DMS 273 treated with DMSO at 0.1 percent for 48 hours (cell line): ENCODE data around the gene HOXD10.
A peak's percentile ranks its signal among the peaks of the same experiment; 100 is the strongest.

Source experiments
- DNase-seq: peaks from one replicate; lab custom pipeline; 2025; lab: John Stamatoyannopoulos, UW

HOXD10 gene

GRCh38 chr2:176082824-176083751 is 33.5 kb upstream of the HOXD10 start:
- DNase-seq, result no peak

DNA sequence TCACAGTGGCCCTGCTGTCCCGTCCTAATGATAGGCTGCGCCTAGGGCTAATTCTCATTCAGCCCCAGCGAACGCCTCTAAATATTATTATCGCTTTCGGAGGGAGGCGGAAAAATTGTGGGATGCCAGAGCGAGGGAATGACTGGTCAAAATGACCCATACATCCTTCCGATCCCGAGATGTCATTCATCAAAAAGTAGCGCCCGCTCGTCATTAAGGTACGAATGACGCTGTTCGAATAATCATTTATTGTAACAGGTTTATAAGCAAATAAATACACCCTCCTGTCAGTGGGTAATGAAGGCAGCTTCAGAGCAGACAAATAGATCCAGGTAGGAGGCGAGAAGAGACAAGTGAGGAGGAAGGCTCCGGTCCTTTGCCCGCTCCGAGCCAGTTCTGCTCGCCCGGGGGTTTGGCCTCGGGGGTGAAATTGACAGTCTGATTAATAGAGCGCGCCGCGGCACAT is 32.7 kb upstream of the HOXD10 start, which contains the start of gene EVX2:
Gene EVX2, minus strand, starts transcription at position 167 of the 466 bp plus-strand sequence. CDS start 186 bp downstream, outside the sequence.
- no peak for DNase-seq

GRCh38 chr2:176084611-176085119 is 31.9 kb upstream of the HOXD10 start:
- DNase-seq, result no peak

DNA sequence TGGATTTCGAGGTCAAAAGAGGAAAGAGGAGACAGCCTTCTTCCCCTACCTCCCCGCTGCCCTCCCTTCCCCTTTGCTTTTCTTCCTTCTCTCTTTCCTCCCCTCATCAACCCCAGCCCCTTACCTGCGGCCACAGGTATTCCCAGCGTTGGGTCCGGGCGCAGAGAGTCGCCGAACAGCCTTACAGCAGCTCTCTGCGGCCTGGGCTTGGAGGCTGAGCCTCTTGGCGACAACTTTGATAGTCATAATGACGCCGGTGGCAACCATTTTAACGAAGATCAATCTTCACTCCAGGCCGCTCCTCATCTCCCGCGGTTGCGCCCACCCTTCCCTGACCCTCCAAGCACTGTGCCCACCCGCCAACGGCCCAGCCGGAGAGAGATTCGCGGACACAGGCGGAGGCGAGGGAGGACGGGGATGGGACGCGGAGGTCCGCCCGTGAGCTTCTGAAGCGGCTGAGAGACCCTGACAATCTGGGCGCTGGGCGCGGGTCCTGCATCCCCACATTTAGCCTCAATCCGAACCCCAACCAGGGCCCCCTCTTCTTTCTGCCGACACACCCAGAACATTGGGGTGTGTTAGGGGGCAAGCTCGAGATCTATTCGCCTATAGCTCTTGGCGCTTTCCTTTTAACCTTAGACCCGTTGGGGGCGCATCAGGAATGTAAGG is 31.3 kb upstream of the HOXD10 start:
- no peak for DNase-seq

DNA sequence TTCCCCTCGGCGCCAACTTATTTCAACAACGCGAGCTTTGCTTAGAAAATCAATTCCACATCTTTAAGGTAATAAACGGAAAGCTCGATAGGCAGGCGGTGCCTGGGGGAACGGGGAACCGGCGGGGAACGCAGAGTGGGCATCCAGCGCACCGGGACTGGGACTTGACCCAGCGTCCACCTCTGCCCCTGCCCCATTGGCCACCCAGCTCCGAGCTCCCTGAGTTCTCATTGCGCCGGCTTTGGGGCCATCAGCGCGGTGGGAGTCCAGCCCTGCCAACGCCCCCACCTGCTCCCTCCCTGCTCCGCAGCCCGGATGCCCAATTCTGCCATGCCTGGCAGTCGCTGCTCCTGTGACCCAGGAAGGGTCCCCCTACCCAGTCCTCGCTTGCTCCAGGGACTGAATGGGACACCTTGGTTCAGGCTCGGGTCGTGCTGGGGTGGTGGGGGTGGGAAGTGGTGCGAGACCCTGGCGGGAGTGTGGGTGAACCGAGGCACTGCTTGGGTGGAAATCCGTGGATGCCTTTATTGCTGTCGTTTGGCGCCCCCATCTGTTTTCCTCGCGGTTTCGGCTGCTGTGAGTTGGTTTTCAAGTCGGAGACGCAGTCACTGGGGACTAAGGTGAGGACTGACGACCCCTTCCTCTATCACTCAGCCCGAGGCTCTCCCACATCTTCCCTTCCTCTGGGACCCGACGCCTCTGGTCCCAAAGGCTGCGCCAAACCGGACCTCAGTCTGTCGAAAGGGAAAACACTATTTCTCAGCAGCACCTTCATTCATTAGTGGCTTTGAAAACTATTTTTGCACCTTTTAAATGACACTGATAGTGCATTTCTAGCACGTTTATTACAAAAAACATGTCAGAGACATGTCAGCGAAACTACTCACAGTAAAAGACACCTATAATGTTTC is 30.5 kb upstream of the HOXD10 start:
- DNase-seq, result peak; percentile 30

DNA sequence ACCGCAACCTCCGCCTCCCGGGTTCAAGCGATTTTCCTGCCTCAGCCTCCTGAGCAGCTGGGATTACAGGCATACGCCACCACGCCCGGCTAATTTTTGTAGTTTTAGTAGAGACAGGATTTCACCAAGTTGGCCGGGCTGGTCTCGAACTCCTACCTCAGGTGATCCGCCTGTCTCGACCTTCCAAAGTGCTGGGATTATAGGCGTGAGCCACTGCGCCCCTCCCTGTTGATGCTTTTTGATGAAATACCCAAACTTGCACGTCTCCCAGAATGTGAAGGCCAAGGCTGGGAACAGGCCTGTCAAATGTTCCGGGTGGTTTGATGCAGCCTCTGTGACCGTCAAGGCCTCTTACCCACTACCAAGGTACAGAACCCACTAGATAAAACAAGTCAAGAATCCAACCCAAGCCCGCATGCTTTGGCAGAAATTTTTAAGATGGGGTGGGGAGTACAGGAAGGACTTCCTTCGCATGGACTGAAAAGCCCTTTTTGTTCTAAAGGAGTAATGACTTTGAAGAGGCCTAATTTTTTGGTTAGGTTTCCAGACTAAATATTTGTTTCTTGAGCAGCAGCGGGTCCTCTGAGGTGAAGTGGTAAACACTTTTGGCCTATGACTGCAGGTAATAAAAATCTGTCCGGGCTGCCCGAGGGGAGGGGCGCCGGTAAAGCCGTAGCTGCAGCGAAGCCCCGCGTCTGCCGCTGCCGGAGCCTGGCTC is 29.1 kb upstream of the HOXD10 start:
- DNase-seq, result no peak

DNA sequence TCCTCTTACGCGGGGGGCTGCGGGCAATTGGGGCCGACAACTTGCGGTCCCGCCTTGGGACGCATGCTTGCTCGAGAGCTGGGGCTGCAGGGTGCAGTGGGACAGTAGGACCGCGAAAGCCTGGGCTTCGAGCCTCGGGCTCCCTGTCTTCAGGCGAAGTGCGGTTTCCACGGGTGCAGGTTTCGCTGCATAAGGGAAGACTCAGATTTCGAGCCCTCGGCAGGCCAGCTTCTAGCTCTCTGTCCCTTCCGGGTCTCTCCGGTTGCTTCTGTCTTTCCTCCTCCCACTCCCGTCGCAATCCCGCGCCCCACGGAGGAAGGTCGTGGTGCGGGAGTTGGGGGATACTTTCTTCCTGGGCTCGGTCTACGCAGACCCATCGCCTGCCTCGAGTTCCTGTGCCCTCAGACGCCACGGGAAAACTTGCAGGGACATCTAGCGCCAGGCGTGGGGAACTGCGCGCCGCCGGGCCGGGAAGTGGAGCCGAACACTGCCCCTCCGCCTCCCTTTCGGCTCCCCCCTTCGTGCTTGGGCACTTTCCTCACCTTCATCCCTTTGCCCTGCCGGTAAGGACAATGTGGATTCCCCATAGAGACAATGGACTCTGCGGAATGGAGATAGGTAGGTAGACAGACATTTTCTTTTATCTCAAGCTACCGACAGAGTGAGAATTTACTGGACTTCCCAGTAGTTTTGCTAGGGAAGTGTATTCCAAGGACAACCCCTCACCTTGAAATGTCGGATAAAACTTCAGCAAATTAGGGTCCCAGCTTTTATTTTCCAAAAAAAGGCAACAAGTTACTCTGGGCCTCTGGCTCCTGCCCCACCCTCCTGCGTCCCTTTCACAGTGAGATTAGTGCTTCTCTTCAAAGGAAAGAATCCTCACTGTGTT is 28.3 kb upstream of the HOXD10 start:
- DNase-seq, result peak; percentile 3

DNA sequence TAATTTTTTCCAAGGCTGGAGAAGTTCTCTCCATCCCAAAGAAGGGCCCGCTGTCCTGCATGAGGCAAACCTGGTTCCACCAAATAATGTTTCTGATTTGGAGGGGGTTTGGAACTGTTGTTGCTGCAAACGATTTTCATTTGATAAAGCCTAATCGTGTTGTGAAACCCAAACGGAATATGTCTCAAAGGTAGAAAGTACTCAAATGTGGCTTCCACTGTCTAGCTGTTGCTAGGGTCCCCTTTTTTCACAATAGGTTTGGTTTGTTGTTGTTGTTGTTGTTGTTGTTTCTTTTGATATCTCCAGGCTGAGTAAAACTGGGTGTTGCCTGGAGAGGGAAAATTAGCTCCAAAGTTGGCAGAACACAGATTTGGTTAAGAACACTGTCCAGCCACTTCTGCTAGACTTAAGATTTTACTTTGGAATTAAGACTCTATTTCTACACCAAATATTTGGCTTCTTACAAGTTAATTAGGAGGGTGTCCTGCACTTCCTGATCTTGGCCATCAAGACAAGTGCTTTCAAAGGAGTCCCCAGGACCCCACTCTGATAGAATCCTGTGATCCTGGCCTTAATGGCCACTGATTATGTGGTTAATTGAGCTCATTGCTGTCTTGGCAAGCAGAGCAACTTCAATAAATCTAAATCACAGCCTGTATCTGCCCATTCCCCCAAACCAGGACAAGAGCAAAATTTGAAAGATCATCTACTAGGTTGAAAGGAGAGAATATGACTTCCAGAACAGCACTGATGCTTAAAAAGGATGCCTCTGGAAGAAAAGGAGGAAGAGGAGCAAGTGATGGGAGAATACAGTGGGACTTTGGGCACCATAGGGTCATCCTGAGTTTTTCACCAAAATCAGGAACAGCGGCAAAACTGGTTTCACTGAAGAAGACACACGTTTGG is 27.4 kb upstream of the HOXD10 start:
- no peak for DNase-seq

DNA sequence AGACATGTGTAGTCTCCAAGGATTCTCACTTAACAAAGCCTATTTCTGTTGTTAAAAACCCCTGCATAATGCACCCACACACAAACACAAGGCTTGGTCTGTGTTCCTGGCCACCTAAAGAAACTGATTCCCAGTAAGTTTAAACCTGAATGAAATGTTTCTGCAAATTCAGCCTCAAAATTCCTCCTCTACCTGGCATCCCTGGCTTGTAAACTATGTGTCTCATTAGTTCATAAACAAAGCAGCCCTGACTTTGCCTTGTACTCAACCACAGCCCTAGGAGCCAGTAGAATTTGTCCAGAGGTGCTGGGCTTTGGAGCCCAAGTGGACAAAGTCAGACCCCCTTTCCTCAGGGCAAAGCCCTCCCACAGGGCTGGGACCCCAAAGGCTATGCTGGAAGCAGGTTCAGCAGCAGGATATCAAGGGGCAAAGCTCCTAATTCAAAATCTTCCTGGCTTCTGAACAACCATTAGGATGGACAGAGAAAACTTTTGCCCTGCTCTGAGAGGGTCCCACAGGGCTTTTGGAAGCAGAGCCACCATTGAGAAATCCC is 26.7 kb upstream of the HOXD10 start:
- no peak for DNase-seq

- no peak for DNase-seq
These were observed 25.7 kb upstream of the HOXD10 start for GRCh38 chr2:176090862-176091261.

DNA sequence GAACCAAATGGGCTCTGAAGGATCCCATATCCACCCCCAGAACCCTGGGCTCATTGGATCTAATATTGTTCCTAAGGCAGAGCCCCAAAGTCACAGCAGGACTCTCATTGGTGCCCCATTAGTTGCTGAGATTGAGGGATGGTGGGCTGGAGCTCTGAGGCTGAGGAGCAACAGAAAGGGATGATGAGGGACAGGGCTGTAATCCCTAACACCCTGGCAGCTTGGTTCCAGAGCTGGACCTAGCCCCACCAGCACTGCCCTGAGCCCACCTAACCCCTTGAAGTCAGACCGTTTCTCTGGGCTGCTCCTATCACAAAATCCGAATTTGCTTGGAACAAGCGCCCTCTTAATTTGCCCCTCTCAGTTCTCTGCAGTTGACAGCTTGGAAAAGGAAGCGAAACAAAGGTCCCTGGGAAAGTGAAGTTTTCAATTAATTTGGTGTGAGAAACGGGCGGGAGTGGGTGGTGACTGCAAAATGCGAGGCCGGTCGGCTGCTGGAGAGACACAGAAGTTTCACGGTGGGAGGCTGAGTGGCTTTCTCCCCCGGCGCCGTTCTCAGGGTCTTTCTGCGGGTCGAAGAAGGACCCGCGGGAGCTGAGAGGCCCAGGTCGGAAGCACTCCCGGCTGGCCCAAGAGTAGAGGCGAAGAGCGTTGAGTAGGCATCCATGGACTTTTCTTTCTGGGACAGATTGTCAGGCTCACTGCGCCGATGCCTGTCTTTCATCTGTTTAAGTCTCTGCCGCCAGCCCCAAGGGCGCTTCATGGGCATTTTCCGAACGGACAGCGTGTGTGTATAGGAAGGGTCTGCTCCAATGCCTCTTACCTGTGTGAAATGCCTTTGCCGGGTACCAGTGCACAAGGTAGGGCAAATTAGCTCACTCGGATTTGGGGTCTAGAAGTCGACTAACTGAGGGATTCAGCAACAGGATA is 25.0 kb upstream of the HOXD10 start:
- DNase-seq, result no peak

DNA sequence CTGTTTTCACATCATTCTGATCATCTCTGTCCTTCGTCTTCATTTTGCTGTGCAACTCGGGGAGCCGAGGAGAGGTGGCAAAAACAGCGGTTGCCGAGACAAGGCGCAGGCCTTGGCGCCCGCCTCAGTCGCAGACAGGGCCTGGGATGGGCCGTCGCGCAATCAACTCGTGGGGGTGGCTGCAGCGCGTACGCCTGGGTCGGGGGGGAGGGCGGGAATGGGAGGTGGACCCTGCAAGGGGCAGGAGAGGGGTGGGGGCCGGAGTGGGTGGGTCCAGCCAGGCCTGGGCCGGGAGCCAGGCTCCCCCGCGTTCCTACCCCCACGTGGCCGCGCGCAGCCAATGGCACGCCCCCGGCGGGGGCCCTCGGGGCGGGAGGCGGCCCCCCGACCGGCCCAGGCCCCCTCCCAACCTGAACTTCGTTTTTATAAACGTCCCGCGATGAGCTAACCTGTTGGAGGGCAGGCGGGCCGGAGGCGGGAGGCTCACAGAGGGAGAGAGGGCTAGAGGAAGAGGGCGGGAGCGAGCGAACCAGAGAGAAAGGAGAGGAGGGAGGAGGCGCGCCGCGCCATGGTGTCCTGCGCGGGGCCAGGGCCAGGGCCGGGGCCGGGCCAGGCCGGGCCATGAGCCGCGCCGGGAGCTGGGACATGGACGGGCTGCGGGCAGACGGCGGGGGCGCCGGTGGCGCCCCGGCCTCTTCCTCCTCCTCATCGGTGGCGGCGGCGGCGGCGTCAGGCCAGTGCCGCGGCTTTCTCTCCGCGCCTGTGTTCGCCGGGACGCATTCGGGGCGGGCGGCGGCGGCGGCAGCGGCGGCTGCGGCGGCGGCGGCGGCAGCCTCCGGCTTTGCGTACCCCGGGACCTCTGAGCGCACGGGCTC is 24.1 kb upstream of the HOXD10 start, which contains the start of gene HOXD13:
Gene HOXD13, plus strand, starts transcription at position 452 of the 875 bp plus-strand sequence. Its CDS starts 170 bp downstream, at position 622.
- peak; percentile 9 for DNase-seq

DNA sequence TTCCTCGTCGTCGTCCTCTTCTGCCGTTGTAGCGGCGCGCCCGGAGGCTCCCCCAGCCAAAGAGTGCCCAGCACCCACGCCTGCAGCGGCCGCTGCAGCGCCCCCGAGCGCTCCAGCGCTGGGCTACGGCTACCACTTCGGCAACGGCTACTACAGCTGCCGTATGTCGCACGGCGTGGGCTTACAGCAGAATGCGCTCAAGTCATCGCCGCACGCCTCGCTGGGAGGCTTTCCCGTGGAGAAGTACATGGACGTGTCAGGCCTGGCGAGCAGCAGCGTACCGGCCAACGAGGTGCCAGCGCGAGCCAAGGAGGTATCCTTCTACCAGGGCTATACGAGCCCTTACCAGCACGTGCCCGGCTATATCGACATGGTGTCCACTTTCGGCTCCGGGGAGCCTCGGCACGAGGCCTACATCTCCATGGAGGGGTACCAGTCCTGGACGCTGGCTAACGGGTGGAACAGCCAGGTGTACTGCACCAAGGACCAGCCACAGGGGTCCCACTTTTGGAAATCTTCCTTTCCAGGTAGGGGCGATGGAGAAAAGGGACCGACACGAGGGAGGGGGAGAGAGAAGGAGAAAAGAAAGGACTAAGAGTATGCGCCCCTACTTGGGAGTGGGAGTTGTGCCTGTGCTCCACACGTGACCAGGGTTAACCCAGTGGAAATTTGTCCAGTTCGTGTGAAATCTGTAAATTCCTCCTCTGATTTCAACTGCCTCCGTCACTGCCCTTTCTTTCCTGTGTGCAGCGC is 23.3 kb upstream of the HOXD10 start:
- peak; percentile 28 for DNase-seq

DNA sequence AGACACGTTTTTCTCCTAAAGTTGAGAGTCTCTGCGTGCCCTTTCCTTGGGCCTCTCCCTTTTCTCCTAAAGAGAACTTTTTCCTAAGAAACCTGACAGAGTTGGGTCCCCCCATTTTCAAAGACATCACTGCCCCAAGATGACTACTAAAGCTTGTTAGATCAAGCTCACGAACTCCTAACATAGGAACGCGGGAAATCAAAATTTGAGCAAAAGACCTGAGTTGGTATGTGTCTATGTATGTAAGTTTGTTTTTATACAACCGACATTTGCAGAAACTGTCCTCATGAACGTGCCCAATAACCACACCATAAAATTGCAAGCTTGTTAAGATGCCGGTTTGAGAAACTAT is 22.7 kb upstream of the HOXD10 start:
- DNase-seq, result no peak

GRCh38 chr2:176094349-176094748 is 22.2 kb upstream of the HOXD10 start:
- DNase-seq, result no peak

- DNase-seq, result no peak
These were observed 21.2 kb upstream of the HOXD10 start for GRCh38 chr2:176095421-176095820.
